Natural killer cell (primary cell): Measurements from ENCODE around the gene DLK1. TPM values are rescaled to one million over a fixed set of nuclear protein-coding genes. Genes with fewer than 3 reads are reported as not detected.

ENCODE experiments used
- ATAC-seq, 3 donors: fragments of 150-1000 bp in 2 of 3; fragments of 200-7000 bp in 1 of 3; cut with Tn5 transposase; 1 replicate in 1 of 3; 2 replicates in 2 of 3; pipeline ENCODE4 v1.10.0; 2021; ENCODE audit warnings: mild to moderate bottlenecking in 2 of 3, moderate library complexity in 2 of 3
- DNase-seq, 2 donors: peaks; one replicate each; pipeline versions ENCODE4 v3.0.0 to v3.0.0-alpha.2; 2013 to 2021; ENCODE audit warnings: mixed read lengths in 1 of 2
- H3K27ac ChIP-seq: one replicate; pipeline ENCODE4 v1.5.1; 2013; ENCODE audit warnings: mild to moderate bottlenecking, low read length
- H3K27me3 ChIP-seq: one replicate; pipeline ENCODE4 v1.6.1; 2013; ENCODE audit warnings: low read length; ENCODE audit not compliant: control insufficient read depth, insufficient read depth
- H3K36me3 ChIP-seq: one replicate; pipeline ENCODE4 v1.6.1; 2013; ENCODE audit warnings: low read length; ENCODE audit not compliant: control insufficient read depth, insufficient read depth
- H3K4me1 ChIP-seq: one replicate; pipeline ENCODE4 v1.6.1; 2013; ENCODE audit warnings: low read length; ENCODE audit not compliant: control insufficient read depth, insufficient read depth
- H3K4me3 ChIP-seq: one replicate; pipeline ENCODE4 v1.5.1; 2013; ENCODE audit warnings: low read length
- H3K9me3 ChIP-seq: one replicate; pipeline ENCODE4 v1.6.1; 2013; ENCODE audit warnings: low read length; ENCODE audit not compliant: control insufficient read depth, insufficient read depth
- H3K27ac Mint-ChIP-seq, 2 donors: one replicate each; pipeline ENCODE4 v1.8.0; 2022; ENCODE audit warnings: mild to moderate bottlenecking in 2 of 2, mixed read lengths in 2 of 2, moderate library complexity in 1 of 2
- H3K27me3 Mint-ChIP-seq, 2 donors: one replicate each; pipeline ENCODE4 v1.8.0; 2022; ENCODE audit warnings: low read depth in 2 of 2, mixed read lengths in 2 of 2
- H3K36me3 Mint-ChIP-seq: one replicate; pipeline ENCODE4 v1.8.0; 2022; ENCODE audit warnings: mixed read lengths
- H3K4me1 Mint-ChIP-seq, 2 donors: one replicate each; pipeline ENCODE4 v1.8.0; 2022; ENCODE audit warnings: mixed read lengths in 2 of 2
- H3K4me3 Mint-ChIP-seq: one replicate; pipeline ENCODE4 v1.8.0; 2022; ENCODE audit warnings: mild to moderate bottlenecking, moderate library complexity, mixed read lengths
- H3K9me3 Mint-ChIP-seq, 2 donors: one replicate each; pipeline ENCODE4 v1.8.0; 2022; ENCODE audit warnings: mixed read lengths in 2 of 2
- CTCF ChIP-seq: fragments of 200-600 bp; IDR thresholded peaks from one replicate; pipeline ENCODE4 v1.8.0; 2022; ENCODE audit warnings: antibody characterized with exemption
- WGBS: methylation state at CpG from one replicate; pipeline ENCODE4 v1.1.7; 2013; ENCODE audit warnings: missing lambda C conversion rate; ENCODE audit not compliant: insufficient coverage; 5-methylcytosine and 5-hydroxymethylcytosine counted together
- intact Hi-C: fragments of 100-400 bp; cut with micrococcal nuclease; formaldehyde crosslinking; loops from one replicate; pipeline ENCODE4 v1.14.2; 2022
- total RNA-seq, 4 donors: library from RNA; stranded (reverse); fragments of 120-200 nt in 1 of 4; gene quantifications; one replicate each; pipeline versions ENCODE4 v1.2.3 to v1.2.4, GENCODE V29; 2013 to 2022

The DLK1 gene
- total RNA-seq, 3 donors from 2014 or later (not counting 1 experiment from before 2014, with no cell fraction given) = not detected

GRCh38 chr14:100749967-100750597 is 23.4 kb downstream of the DLK1 start:
- H3K36me3 Mint-ChIP-seq = no peaks in the 10 kb centered on the region
- H3K4me3 Mint-ChIP-seq = no peak overlapping the region
- Histone ChIP-seq H3K9me3 (no peaks in the 10 kb centered on the region), H3K4me1 (no peaks in the 10 kb centered on the region), H3K27ac (no peak overlapping the region), H3K36me3 (no peaks in the 10 kb centered on the region), H3K4me3 (no peak overlapping the region), H3K27me3 (no peaks in the 10 kb centered on the region)
- no peak for TF ChIP-seq CTCF
- peaks cover 9 to 12% of the 10 kb centered on the region in 2 donors for H3K27me3 Mint-ChIP-seq
- intact Hi-C loops = no loop called here
- DNase-seq (no peak), ATAC-seq (no peak)
- no peaks in the 10 kb centered on the region for H3K4me1 Mint-ChIP-seq
- H3K27ac Mint-ChIP-seq = no peak overlapping the region
- 89% methylated on average over 8 of the region's 10 CpGs for WGBS
- no peaks in the 10 kb centered on the region for H3K9me3 Mint-ChIP-seq

- ATAC-seq = no peak
- Mint-ChIP-seq H3K36me3 (no peaks in the 10 kb centered on the region), H3K4me3 (no peak overlapping the region), H3K9me3 (no peaks in the 10 kb centered on the region), H3K27ac (no peak overlapping the region), H3K4me1 (no peaks in the 10 kb centered on the region), H3K27me3 (peaks cover 9 to 12% of the 10 kb centered on the region in 2 donors)
- DNase-seq = no peak
- intact Hi-C loops = no loop called here
- no peaks in the 10 kb centered on the region for H3K36me3 ChIP-seq
- H3K27ac ChIP-seq = no peak overlapping the region
- no peak for TF ChIP-seq CTCF
- H3K4me1 ChIP-seq = no peaks in the 10 kb centered on the region
- WGBS = 91% methylated on average over 17 of the region's 17 CpGs
- H3K4me3 ChIP-seq = no peak overlapping the region
- peaks cover 2% of the 10 kb centered on the region for H3K27me3 ChIP-seq
- H3K9me3 ChIP-seq = no peaks in the 10 kb centered on the region
Observed at GRCh38 chr14:100750762-100751699, 24.3 kb downstream of the DLK1 start.

- Mint-ChIP-seq H3K4me3 (no peak overlapping the region), H3K4me1 (no peaks in the 10 kb centered on the region), H3K36me3 (no peaks in the 10 kb centered on the region), H3K9me3 (no peaks in the 10 kb centered on the region), H3K27ac (no peak overlapping the region), H3K27me3 (peaks cover 13 to 18% of the 10 kb centered on the region in 2 donors)
- Histone ChIP-seq H3K27ac (no peak overlapping the region), H3K4me3 (no peak overlapping the region), H3K27me3 (peaks cover 2% of the 10 kb centered on the region), H3K4me1 (no peaks in the 10 kb centered on the region), H3K36me3 (no peaks in the 10 kb centered on the region), H3K9me3 (no peaks in the 10 kb centered on the region)
- WGBS = 53% methylated on average over 1 of the region's 1 CpG
- TF ChIP-seq CTCF = no peak
- DNase-seq (no peak), ATAC-seq (no peak)
- intact Hi-C loops = no loop called here
Observed at GRCh38 chr14:100754020-100754419, 27.3 kb downstream of the DLK1 start.
